ENCODE measurements around the gene S100A8. TPM values are rescaled to one million over a fixed set of nuclear protein-coding genes. Genes with fewer than 3 reads are reported as not detected.

Gene S100A8
- total and polyA plus RNA-seq, 2 experiments from 2014 or later: not detected

- Histone ChIP-seq H3K9ac (no peak overlapping the region), H3K4me2 (ENCODE audit: unreplicated experiment) (no peak overlapping the region), H3K9me2 (ENCODE audit: insufficient read depth) (no peaks in the 10 kb centered on the region), H4K20me1 (ENCODE audit: insufficient read depth) (no peaks in the 10 kb centered on the region), H3K36me3 (ENCODE audit: low read depth) (no peaks in the 10 kb centered on the region), H3K27ac (no peak overlapping the region), H3K4me3 (no peak overlapping the region), H3K27me3 (replicated peaks; ENCODE audit: insufficient read depth) (no peaks in the 10 kb centered on the region), H3K9me3 (ENCODE audit: low read depth) (no peaks in the 10 kb centered on the region), H2AFZ (no peak overlapping the region), H3K79me2 (ENCODE audit: insufficient read depth) (no peaks in the 10 kb centered on the region), H3F3A (ENCODE audit: insufficient read depth) (no peaks in the 10 kb centered on the region), H3K4me1 (ENCODE audit: insufficient read depth) (no peaks in the 10 kb centered on the region)
- in situ Hi-C loops (cut with MboI): no loop called here
- TF ChIP-seq EZH2phosphoT487 (IDR thresholded peaks at IDR 0.05; ENCODE audit: insufficient read depth, low read depth) (no peak), EZH2 (IDR thresholded peaks at IDR 0.05; ENCODE audit: insufficient read depth, poor library complexity, severe bottlenecking) (no peak)
- DNase-seq: no peak
- 46 to 51% methylated on average over 11 of the region's 11 CpGs for WGBS, 2 experiments (ENCODE audit: low coverage in 1 of 2, low lambda C conversion rate in 2 of 2, missing lambda C conversion rate in 2 of 2)
Measured at GRCh38 chr1:153434746-153435455, 44.0 kb upstream of the S100A8 start.

GRCh38 chr1:153432874-153433681 is 42.2 kb upstream of the S100A8 start:
- no peaks in the 10 kb centered on the region for H3K9me3 ChIP-seq (ENCODE audit: low read depth)
- DNase-seq: no peak
- no peak overlapping the region for H3K9ac ChIP-seq
- in situ Hi-C loops (cut with MboI): no loop called here
- H2AFZ ChIP-seq: no peak overlapping the region
- H3F3A ChIP-seq (ENCODE audit: insufficient read depth): no peaks in the 10 kb centered on the region
- 57 to 61% methylated on average over 9 of the region's 9 CpGs for WGBS, 2 experiments (ENCODE audit: low coverage in 1 of 2, low lambda C conversion rate in 2 of 2, missing lambda C conversion rate in 2 of 2)
- H3K79me2 ChIP-seq (ENCODE audit: insufficient read depth): no peaks in the 10 kb centered on the region
- no peak overlapping the region for H3K27ac ChIP-seq
- H3K27me3 ChIP-seq (replicated peaks; ENCODE audit: insufficient read depth): no peaks in the 10 kb centered on the region
- no peaks in the 10 kb centered on the region for H4K20me1 ChIP-seq (ENCODE audit: insufficient read depth)
- no peak overlapping the region for H3K4me3 ChIP-seq
- TF ChIP-seq EZH2 (IDR thresholded peaks at IDR 0.05; ENCODE audit: insufficient read depth, poor library complexity, severe bottlenecking): no peak
- no peak for TF ChIP-seq EZH2phosphoT487 (IDR thresholded peaks at IDR 0.05; ENCODE audit: insufficient read depth, low read depth)
- H3K9me2 ChIP-seq (ENCODE audit: insufficient read depth): no peaks in the 10 kb centered on the region
- H3K4me1 ChIP-seq (ENCODE audit: insufficient read depth): no peaks in the 10 kb centered on the region
- H3K4me2 ChIP-seq (ENCODE audit: unreplicated experiment): no peak overlapping the region
- no peaks in the 10 kb centered on the region for H3K36me3 ChIP-seq (ENCODE audit: low read depth)

- Histone ChIP-seq H3K36me3 (ENCODE audit: low read depth) (no peaks in the 10 kb centered on the region), H3K4me1 (ENCODE audit: insufficient read depth) (no peaks in the 10 kb centered on the region), H3K4me2 (ENCODE audit: unreplicated experiment) (no peak overlapping the region), H3K79me2 (ENCODE audit: insufficient read depth) (no peaks in the 10 kb centered on the region), H3K9me2 (ENCODE audit: insufficient read depth) (no peaks in the 10 kb centered on the region), H3K4me3 (no peak overlapping the region), H4K20me1 (ENCODE audit: insufficient read depth) (no peaks in the 10 kb centered on the region), H3F3A (ENCODE audit: insufficient read depth) (no peaks in the 10 kb centered on the region), H3K9ac (no peak overlapping the region), H3K27ac (no peak overlapping the region), H2AFZ (no peak overlapping the region), H3K27me3 (replicated peaks; ENCODE audit: insufficient read depth) (no peaks in the 10 kb centered on the region), H3K9me3 (ENCODE audit: low read depth) (no peaks in the 10 kb centered on the region)
- DNase-seq: no peak
- in situ Hi-C loops (cut with MboI): no loop called here
- 35 to 37% methylated on average over 4 of the region's 4 CpGs for WGBS, 2 experiments (ENCODE audit: low coverage in 1 of 2, low lambda C conversion rate in 2 of 2, missing lambda C conversion rate in 2 of 2)
- TF ChIP-seq EZH2 (IDR thresholded peaks at IDR 0.05; ENCODE audit: insufficient read depth, poor library complexity, severe bottlenecking): no peak
- TF ChIP-seq EZH2phosphoT487 (IDR thresholded peaks at IDR 0.05; ENCODE audit: insufficient read depth, low read depth): no peak
Measured at GRCh38 chr1:153431928-153432327, 41.1 kb upstream of the S100A8 start.

GRCh38 chr1:153431427-153431826 is 40.6 kb upstream of the S100A8 start:
- H3K9me3 ChIP-seq (ENCODE audit: low read depth): no peaks in the 10 kb centered on the region
- no peaks in the 10 kb centered on the region for H3F3A ChIP-seq (ENCODE audit: insufficient read depth)
- H3K79me2 ChIP-seq (ENCODE audit: insufficient read depth): no peaks in the 10 kb centered on the region
- no peak overlapping the region for H3K4me2 ChIP-seq (ENCODE audit: unreplicated experiment)
- 43 to 52% methylated on average over 3 of the region's 3 CpGs for WGBS, 2 experiments (ENCODE audit: low coverage in 1 of 2, low lambda C conversion rate in 2 of 2, missing lambda C conversion rate in 2 of 2)
- H4K20me1 ChIP-seq (ENCODE audit: insufficient read depth): no peaks in the 10 kb centered on the region
- no peak for TF ChIP-seq EZH2 (IDR thresholded peaks at IDR 0.05; ENCODE audit: insufficient read depth, poor library complexity, severe bottlenecking)
- no peaks in the 10 kb centered on the region for H3K36me3 ChIP-seq (ENCODE audit: low read depth)
- H3K27me3 ChIP-seq (replicated peaks; ENCODE audit: insufficient read depth): no peaks in the 10 kb centered on the region
- DNase-seq: no peak
- no peak overlapping the region for H3K4me3 ChIP-seq
- H3K4me1 ChIP-seq (ENCODE audit: insufficient read depth): no peaks in the 10 kb centered on the region
- no peak overlapping the region for H3K9ac ChIP-seq
- no peak overlapping the region for H3K27ac ChIP-seq
- no peaks in the 10 kb centered on the region for H3K9me2 ChIP-seq (ENCODE audit: insufficient read depth)
- in situ Hi-C loops (cut with MboI): no loop called here
- no peak overlapping the region for H2AFZ ChIP-seq
